Measurements from ENCODE around the gene LMOD1.

DNA sequence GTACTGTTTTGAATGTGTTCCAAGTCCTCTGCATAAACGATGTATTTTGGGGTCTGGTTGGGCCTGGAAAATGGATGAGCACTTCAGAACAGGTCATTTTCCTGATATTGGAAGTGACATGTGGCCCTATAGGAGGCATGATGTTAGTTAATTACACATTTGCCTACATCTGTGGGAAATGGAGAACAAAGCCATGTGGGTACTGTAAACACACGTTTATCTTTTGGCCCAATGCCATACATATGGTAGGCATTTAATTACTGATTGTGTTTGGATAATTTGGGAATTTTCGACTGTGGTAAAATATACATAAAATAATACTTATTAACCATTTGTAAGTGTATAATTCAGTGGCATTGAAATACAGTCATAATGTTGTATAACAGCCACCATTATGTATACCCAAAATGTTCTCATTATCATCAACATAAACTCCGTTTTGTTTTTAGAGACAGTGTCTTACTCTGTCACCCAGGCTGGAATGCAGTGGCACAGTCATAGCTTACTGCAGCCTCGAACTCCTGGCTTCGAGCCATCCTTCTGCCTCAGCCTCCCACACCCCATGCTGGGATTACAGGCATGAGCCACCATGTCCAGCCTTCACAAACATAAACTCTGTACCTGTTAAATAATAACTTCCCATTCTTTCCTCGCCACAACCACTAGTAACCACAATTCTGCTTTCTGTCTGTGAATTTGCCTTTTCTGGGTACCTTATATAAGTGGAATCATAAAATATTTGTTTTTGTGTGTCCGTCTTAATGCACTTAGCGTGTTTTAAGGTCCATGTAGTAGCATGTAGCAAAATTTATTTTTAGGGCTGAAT lies 24.2 kb upstream of the LMOD1 start:
- TF ChIP-seq, protein P1, sequence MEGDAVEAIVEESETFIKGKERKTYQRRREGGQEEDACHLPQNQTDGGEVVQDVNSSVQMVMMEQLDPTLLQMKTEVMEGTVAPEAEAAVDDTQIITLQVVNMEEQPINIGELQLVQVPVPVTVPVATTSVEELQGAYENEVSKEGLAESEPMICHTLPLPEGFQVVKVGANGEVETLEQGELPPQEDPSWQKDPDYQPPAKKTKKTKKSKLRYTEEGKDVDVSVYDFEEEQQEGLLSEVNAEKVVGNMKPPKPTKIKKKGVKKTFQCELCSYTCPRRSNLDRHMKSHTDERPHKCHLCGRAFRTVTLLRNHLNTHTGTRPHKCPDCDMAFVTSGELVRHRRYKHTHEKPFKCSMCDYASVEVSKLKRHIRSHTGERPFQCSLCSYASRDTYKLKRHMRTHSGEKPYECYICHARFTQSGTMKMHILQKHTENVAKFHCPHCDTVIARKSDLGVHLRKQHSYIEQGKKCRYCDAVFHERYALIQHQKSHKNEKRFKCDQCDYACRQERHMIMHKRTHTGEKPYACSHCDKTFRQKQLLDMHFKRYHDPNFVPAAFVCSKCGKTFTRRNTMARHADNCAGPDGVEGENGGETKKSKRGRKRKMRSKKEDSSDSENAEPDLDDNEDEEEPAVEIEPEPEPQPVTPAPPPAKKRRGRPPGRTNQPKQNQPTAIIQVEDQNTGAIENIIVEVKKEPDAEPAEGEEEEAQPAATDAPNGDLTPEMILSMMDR (IDR thresholded peaks at IDR 0.05 in 4 of 5, conservative IDR thresholded peaks at IDR 0.05 in 1 of 5): no peak
- no peak for TF ChIP-seq POLR2A (IDR thresholded peaks at IDR 0.05)

Measured in gastrocnemius medialis (tissue), 4 donors.